GDM1 (cell line): ENCODE results near the gene UNC5B.

ENCODE experiments used
- DNase-seq: peaks from one replicate; lab custom pipeline; 2025; lab: John Stamatoyannopoulos, UW

Gene UNC5B

GRCh38 chr10:71319800-71320392 is 107.5 kb downstream of the UNC5B start:
- DNase-seq, result no peak

GRCh38 chr10:71320592-71320991 is 108.2 kb downstream of the UNC5B start:
- DNase-seq, result no peak

GRCh38 chr10:71321386-71321785 is 109.0 kb downstream of the UNC5B start:
- DNase-seq, result no peak

- DNase-seq, result no peak
These were observed 111.0 kb downstream of the UNC5B start for GRCh38 chr10:71323407-71323806.

DNA sequence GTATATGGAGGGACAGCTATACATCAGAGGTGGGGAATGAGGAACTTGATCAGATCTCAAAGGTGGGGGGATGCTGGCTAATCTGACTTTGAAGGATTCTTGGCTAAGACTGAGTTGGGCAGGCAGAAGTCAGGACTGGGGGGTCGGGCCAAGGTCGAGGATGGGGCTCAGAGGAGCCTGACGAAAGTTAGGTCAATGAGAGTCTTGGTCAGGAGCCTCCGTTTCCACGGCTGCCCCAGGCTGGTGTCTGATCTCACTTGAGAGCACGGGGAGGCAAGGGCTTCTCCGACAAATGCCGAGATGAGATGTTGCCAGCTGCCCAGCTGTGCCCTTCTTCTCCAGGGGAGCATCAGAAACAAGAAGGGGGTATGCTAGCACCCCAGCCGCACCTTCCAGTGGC is 112.4 kb downstream of the UNC5B start:
- DNase-seq, result no peak

DNA sequence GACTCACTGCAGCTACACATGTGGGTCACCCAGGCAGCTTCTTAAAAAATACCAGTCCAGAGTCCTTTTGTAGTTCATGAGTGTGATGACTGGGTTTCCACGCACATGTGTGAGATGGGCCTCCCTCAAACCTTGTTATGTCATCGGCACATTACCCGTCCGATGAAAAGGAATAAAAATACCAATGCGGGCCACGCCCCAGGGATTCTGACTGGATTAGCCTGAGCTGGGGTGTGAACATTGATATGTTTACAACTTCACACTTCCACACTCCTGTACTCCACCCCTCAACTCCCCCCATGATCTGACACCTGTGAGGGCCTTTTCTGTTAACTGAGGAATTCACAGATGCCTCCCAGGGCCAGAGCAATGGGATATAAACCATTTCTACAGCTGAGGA is 112.9 kb downstream of the UNC5B start:
- DNase-seq, result no peak

- no peak for DNase-seq
These were observed 114.1 kb downstream of the UNC5B start for GRCh38 chr10:71326464-71326881.

DNA sequence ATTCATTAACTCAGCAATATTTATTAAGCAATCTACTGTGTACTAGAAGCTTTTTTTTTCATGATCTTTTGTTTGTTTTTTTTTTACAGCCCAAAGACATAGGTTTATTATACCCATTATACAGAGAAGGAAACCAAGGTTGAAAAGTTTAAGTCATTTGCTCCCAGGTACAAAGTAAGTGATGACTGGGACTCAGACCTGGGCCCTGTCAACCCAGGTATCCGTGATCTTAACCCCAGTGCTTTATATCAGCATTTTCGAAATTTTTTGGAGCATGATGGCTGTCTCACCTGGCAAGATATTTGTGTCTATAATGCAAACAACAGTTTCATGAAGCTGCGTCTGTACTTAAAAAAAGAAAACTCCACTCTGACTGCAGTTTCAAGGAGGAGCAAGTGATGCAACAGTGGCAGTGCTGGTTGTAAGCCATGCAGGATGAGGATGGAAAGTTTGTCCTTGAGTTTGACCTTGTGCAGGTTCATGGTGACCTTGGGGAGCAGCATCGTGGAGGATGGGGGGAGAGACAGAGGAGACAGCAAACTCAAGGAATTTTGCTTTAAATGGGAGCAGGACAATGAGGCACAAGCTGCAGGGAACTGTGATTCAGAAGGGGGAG is 118.5 kb downstream of the UNC5B start:
- no peak for DNase-seq

DNA sequence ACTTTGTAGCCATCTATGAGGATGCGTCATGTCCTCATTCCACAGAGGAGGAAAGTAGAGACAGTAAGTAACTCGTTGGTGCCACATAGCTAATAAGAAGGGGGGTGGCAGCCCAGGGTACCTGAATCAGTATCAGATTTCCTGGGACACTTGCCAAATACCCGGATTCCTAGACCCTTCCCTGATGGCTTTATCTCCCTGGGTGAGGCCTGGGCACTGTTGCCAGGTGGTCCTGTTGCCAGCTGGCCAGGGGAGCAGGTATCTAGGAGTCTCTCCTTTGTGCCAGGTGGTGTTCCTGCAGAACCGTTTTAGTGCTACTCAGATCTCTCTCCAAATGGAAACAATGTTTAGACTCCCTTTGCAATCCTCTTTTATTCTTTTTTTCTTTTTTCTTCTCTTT is 119.4 kb downstream of the UNC5B start:
- no peak for DNase-seq

DNA sequence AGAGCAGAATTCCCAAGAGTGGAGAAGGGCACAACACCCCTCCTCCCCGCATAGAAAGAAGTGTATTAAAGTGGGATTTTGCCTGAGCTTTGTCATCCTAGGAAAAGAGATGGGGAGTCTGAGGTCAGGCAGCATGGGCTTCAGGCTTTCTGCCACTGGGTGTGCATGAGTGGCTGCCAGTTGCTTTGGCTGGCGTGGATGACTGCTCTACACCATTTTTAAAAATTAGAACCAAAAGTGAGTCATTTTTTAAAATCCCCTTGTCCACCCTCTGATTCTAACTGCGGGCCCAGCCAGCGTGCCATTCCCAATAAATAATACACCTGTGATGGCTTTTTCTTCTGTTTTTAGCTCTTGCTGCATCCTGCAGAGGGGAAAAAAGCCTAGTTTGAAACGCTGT is 120.1 kb downstream of the UNC5B start:
- no peak for DNase-seq

DNA sequence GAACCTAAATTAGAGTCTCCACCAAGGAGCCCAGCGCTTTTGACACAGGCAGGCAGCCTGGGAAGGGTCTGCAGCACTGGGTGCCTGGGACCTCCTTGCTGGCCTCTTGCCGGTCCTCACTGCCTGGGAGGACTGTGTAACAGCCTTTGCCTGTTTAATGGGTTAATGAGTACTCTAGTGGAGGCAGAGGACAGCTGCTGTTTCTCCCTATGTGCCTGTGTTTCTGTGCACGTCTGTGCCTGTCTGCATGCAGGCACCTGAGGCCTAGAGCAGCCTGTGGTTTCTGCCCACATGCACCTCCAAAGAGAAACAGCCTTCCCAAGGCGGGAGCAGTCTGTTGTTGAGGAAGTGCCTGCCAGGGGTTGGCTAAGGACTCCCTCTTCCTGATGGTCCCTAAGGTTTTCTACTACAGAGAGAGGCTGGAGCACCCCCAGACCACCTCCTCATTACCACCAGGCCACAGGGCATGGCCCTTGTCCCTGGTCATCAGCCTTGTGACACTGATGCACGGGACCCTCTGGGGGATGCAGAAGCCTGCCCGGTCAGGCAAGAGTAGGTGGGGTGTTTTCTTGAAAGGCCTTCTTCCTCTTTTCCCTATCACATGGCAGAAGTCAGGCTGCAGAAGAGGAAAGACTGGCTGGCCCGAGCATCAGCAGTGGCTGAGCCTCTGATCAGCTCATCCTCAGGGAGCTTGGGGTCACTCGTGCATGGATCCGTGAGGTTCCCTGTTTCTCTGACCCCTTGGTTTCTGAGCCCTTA is 120.9 kb downstream of the UNC5B start:
- peak; percentile 60 for DNase-seq

GRCh38 chr10:71334221-71334791 is 121.9 kb downstream of the UNC5B start:
- no peak for DNase-seq

DNA sequence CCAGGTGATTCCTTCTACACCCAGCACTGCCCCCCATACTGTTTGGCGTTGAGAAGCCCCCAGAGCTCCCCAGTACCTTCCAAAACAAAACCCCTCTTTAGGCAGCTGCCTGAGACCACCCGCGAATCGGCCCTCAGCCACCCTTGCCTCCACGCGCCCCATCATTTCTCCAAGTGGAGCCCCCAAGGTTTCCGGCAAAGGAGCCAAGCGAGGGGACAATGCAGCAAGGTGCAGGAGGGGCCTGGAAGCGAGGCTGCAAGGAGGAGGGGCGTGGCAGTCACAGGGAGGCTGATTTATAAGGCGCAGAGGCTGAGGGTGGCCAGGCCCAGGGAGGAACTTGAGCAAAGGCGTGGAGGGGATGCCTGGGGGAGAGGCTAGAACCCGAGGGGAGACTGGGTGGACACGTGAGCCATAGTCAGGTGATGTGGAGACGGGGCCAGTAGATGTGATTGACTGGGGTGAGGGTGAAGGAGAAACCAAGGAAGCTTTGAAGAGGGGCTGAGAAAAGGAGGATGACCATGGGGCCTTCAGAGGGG is 122.9 kb downstream of the UNC5B start:
- no peak for DNase-seq

DNA sequence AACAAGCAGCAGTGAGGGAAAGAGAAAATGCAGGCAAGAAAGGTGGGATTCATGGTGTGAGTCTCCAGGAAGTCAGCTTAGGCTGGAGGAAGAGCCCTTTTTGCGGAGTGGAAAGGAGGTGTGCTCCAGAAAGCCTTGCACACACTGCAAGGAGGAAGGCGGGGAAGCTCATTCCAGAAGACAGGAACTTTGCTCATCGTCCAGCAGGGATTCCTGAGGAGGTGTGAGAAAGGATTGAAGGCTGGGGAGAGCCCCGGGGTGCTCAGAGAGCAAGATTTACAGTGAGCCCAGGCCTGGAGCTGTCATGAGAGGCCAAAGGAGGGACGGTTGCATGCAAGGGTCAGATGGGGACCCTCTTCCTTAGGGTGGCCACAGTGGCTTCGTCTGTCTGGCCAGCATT is 124.3 kb downstream of the UNC5B start:
- DNase-seq, result no peak

GRCh38 chr10:71337219-71337701 is 124.9 kb downstream of the UNC5B start:
- no peak for DNase-seq

DNA sequence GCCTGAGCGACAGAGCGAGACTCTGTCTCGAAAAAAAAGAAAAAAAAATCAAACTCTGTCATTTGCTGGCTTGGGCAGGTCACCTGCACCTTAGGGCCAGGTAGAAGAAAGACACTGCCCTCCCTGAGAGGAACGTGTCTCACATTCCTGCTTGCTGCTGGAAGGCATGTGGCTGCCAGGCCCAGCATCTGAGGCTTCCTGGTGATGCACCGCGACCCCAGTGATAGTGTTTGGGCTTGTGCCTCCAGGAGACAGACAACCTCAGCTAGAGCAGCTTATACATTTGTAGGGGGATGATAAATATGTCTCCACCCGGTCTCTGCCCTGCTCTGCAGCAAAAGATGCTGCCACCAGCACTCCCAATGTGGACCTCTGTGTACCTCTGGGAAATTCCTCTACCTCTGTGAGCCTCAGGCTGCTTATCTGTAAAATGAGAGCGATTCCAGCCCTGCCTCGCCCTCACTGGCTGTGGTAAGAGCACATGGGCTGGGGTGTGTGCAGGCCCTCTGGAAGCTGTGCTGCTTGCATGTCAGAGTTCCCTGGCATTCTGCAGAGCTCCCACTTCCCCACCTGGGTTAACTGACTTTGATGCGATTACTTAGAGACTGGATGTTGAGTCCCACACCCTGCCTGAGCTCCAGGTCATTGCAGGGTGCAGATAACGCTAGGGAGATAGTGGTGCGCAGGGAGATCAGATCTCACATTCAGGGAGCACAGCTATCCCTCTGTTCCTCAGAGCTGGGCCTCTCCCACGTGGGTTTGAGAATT is 126.5 kb downstream of the UNC5B start:
- no peak for DNase-seq

DNA sequence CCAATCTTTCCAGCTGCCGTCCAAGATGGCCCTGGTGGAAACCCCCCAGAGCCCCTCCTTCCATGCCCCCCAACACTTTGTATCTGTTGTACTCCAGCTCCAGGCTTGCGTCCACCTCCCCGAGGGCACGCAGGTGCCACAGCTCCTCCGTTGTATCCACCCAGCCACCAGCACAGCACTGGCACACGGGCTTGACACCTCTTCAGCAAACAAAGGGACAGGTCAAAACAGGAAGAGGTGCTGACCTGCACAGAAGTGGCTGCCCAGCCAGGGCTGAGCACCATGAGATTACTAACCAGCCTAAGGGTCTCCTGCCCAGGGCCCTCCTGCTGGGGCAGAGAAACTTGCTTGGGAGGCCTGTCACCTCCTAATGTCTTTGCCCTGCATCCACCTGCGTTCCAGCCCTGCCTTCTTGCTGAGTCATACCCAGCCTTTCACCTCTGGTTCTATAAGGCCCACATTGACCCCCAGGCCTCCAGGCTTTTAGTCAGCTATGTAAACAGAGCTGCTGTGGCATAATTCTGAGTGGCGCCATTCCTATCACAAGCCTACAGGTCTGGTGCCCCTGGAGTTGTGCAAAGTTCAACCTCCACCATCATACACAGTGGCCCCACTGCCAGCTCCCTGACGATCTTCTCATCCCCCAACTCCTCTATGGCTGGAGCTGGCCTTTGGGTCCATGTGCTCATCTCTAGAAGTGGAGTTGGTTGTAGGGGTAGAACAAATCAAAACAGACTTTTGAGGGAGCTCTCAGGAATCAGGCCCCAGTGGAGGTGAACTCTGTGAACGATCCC is 127.6 kb downstream of the UNC5B start:
- no peak for DNase-seq

GRCh38 chr10:71342573-71343391 is 130.4 kb downstream of the UNC5B start:
- DNase-seq, result no peak

DNA sequence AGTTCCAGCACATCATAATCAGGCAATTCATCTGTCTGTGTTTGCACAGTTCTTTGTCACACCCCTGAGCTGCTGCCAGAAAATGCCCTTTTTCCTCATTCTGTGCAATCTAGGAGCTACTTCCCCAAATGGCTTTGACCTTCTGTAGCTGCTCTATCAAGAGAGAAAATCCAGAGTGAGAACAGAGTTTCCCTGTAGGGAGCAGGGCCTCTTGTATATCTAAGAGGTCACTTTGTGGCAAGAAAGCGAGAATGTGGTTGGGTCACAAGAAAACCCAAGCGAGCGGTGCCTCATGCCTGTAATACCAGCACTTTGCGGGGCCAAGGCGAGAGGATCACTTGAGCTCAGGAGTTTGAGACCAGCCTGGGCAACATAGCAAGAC is 131.0 kb downstream of the UNC5B start:
- DNase-seq, result peak; percentile 31
